ENCODE data around the gene ABCG2.

Gene ABCG2

DNA sequence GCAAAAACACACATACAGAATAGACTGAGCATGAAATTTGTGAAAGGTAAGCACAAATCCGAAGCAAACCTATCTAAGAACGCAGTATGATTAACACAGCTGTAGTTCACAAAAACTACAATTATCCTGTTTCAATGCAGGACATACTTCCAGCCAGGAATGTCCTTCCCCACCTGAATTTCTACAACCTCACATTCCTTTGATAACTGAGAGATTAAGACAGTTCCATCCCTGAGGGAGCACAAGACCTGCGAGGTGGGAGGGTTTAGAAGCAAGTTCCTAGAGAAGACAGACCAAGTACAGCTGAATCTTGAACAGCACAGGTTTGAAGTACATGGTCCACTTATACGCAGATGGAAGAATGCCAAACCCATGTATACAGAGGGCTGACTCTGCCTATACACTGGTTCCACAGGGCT lies 10.6 kb downstream of the ABCG2 start:
- FAIRE-seq (no peak), DNase-seq (ENCODE audit: insufficient read length, low spot score) (no peak)
- no peak for TF ChIP-seq POU2F2 (IDR thresholded peaks at IDR 0.05; ENCODE audit: low read depth, low read length)
- no peak for TF ChIP-seq PAX5 (IDR thresholded peaks at IDR 0.05; ENCODE audit: insufficient read depth, low read length, severe bottlenecking)
- TF ChIP-seq POLR2A (IDR thresholded peaks at IDR 0.05; ENCODE audit: low read depth, low read length) = no peak
- TF ChIP-seq TAF1 (IDR thresholded peaks at IDR 0.05; ENCODE audit: low read depth, low read length) = no peak
- no peak for TF ChIP-seq POLR2AphosphoS5 (IDR thresholded peaks at IDR 0.05; ENCODE audit: low read depth, low read length)

GRCh38 chr4:88146891-88147290 lies 11.5 kb downstream of the ABCG2 start:
- TF ChIP-seq POU2F2 (IDR thresholded peaks at IDR 0.05; ENCODE audit: low read depth, low read length) = no peak
- TF ChIP-seq TAF1 (IDR thresholded peaks at IDR 0.05; ENCODE audit: low read depth, low read length) = no peak
- no peak for TF ChIP-seq POLR2AphosphoS5 (IDR thresholded peaks at IDR 0.05; ENCODE audit: low read depth, low read length)
- TF ChIP-seq SPI1 (IDR thresholded peaks at IDR 0.05; ENCODE audit: low read depth, low read length) = no peak
- no peak for TF ChIP-seq PAX5 (IDR thresholded peaks at IDR 0.05; ENCODE audit: insufficient read depth, low read length, severe bottlenecking)
- no peak for TF ChIP-seq POLR2A (IDR thresholded peaks at IDR 0.05; ENCODE audit: low read depth, low read length)
- FAIRE-seq (no peak), DNase-seq (ENCODE audit: insufficient read length, low spot score) (no peak)

- FAIRE-seq (no peak), DNase-seq (ENCODE audit: insufficient read length, low spot score) (no peak)
- no peak for TF ChIP-seq SPI1 (IDR thresholded peaks at IDR 0.05; ENCODE audit: low read depth, low read length)
- TF ChIP-seq POLR2AphosphoS5 (IDR thresholded peaks at IDR 0.05; ENCODE audit: low read depth, low read length) = no peak
- no peak for TF ChIP-seq POU2F2 (IDR thresholded peaks at IDR 0.05; ENCODE audit: low read depth, low read length)
- TF ChIP-seq TAF1 (IDR thresholded peaks at IDR 0.05; ENCODE audit: low read depth, low read length) = no peak
- TF ChIP-seq PAX5 (IDR thresholded peaks at IDR 0.05; ENCODE audit: insufficient read depth, low read length, severe bottlenecking) = no peak
- TF ChIP-seq POLR2A (IDR thresholded peaks at IDR 0.05; ENCODE audit: low read depth, low read length) = no peak
Observed at GRCh38 chr4:88144866-88145300, 13.6 kb downstream of the ABCG2 start.

DNA sequence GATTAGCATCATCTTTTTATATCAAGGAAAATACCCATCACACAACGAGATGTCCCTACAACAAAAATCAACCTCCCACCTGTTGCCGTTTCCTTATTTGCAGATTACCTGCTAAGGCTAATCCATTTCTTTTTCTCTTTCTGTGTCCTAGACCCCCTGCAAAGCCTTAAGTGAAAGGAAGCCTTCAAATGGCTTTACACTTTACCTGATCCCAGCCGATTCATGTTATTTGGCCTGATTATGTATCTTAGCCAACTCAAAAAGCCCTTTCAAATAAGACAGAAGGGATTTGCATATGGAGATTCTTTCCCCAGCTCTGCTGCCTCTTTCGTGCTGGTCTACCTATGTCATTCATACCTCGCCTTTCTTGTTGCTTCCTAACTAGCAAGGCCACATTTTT lies 14.4 kb downstream of the ABCG2 start:
- TF ChIP-seq TAF1 (IDR thresholded peaks at IDR 0.05; ENCODE audit: low read depth, low read length) = no peak
- no peak for FAIRE-seq
- DNase-seq (ENCODE audit: insufficient read length, low spot score) = no peak

GRCh38 chr4:88143504-88143903 lies 14.9 kb downstream of the ABCG2 start:
- DNase-seq (ENCODE audit: insufficient read length, low spot score) = no peak
- no peak for TF ChIP-seq PAX5 (IDR thresholded peaks at IDR 0.05; ENCODE audit: insufficient read depth, low read length, severe bottlenecking)
- no peak for TF ChIP-seq POLR2AphosphoS5 (IDR thresholded peaks at IDR 0.05; ENCODE audit: low read depth, low read length)
- TF ChIP-seq TAF1 (IDR thresholded peaks at IDR 0.05; ENCODE audit: low read depth, low read length) = no peak
- FAIRE-seq = no peak

DNA sequence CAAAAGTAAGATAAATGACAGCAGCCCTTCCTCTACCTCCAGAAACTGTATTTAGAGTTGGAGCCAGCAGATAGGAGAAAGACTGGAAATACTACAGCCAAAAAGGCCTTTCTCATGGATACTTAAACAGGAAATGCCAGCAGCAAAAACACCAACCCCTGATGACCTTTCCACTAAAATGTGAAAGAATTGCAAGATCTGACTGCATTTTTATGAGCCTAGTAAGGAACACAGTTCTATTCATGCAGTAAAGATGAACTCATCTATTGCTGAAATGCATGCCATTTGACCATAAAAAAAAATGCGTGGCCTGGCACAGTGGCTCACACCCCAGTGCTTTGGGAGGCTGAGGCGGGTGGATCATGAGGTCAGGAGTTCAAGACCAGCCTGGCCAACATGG lies 19.9 kb downstream of the ABCG2 start:
- TF ChIP-seq PAX5 (IDR thresholded peaks at IDR 0.05; ENCODE audit: insufficient read depth, low read length, severe bottlenecking) (no peak), POLR2AphosphoS5 (IDR thresholded peaks at IDR 0.05; ENCODE audit: low read depth, low read length) (no peak)
- no peak for FAIRE-seq
- no peak for DNase-seq (ENCODE audit: insufficient read length, low spot score)

DNA sequence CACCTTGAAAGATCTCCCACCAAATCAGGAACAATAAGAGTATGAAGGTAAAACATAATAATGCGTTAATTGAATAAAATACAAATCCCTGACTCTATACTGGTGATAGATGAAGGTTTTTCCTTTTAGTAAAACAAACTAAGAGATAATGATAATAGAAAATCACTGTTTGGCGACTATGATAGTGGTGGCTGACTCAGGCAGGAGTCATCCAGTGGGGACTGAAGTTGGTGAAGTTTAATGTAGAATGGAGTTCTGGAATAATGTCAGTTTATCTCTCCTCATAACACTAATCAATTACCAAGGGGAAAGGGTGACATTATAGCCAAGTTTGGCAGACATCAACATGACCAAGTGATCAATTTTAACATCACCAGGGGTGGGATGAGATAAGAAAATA lies 21.3 kb downstream of the ABCG2 start:
- TF ChIP-seq SPI1 (IDR thresholded peaks at IDR 0.05; ENCODE audit: low read depth, low read length) (no peak), POU2F2 (IDR thresholded peaks at IDR 0.05; ENCODE audit: low read depth, low read length) (no peak), POLR2A (IDR thresholded peaks at IDR 0.05; ENCODE audit: low read depth, low read length) (no peak), TAF1 (IDR thresholded peaks at IDR 0.05; ENCODE audit: low read depth, low read length) (no peak), PAX5 (IDR thresholded peaks at IDR 0.05; ENCODE audit: insufficient read depth, low read length, severe bottlenecking) (no peak), POLR2AphosphoS5 (IDR thresholded peaks at IDR 0.05; ENCODE audit: low read depth, low read length) (no peak)

DNA sequence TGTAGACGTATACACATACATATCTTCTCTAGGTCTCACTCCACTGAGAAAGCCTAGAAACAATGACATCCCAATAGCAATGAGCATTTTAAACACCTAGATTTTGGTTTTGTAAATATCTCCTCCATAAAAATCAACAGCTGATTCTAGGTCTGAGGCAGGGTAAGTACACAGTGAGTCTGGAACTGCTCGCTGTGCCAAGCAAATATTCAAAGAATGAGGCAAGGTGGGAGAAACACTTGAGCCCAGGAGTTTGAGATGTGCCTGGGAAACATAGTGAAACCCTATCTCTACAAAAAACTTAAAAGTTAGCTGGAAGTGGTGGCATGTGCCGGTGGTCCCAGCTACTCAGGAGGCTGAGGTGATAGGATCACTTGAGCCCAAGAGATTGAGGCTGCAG lies 22.2 kb downstream of the ABCG2 start:
- FAIRE-seq (no peak), DNase-seq (ENCODE audit: insufficient read length, low spot score) (no peak)
- TF ChIP-seq TAF1 (IDR thresholded peaks at IDR 0.05; ENCODE audit: low read depth, low read length) (no peak), SPI1 (IDR thresholded peaks at IDR 0.05; ENCODE audit: low read depth, low read length) (no peak), POLR2AphosphoS5 (IDR thresholded peaks at IDR 0.05; ENCODE audit: low read depth, low read length) (no peak), POLR2A (IDR thresholded peaks at IDR 0.05; ENCODE audit: low read depth, low read length) (no peak), PAX5 (IDR thresholded peaks at IDR 0.05; ENCODE audit: insufficient read depth, low read length, severe bottlenecking) (no peak), POU2F2 (IDR thresholded peaks at IDR 0.05; ENCODE audit: low read depth, low read length) (no peak)

More for the DNA sequence above, 21.3 kb downstream of the ABCG2 start:
- DNase-seq (ENCODE audit: insufficient read length, low spot score) = no peak
- FAIRE-seq = no peak

DNA sequence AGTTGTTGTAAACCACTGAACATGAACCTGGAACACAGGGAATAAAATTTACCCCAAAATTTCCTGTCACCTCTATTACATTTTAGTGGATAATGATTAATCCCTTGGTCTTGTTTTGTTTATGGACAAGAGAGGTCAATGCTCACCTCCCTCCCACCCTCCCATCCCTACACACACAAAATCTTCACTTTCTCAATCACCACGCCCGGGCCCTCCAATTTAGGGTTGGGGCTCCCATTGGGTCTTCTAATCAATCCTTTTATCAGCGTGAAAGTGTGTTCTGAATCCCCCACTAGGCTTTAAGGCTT lies 23.1 kb downstream of the ABCG2 start:
- no peak for FAIRE-seq
- no peak for TF ChIP-seq POU2F2 (IDR thresholded peaks at IDR 0.05; ENCODE audit: low read depth, low read length)
- TF ChIP-seq PAX5 (IDR thresholded peaks at IDR 0.05; ENCODE audit: insufficient read depth, low read length, severe bottlenecking) = no peak
- TF ChIP-seq TAF1 (IDR thresholded peaks at IDR 0.05; ENCODE audit: low read depth, low read length) = no peak
- TF ChIP-seq POLR2A (IDR thresholded peaks at IDR 0.05; ENCODE audit: low read depth, low read length) = no peak
- TF ChIP-seq SPI1 (IDR thresholded peaks at IDR 0.05; ENCODE audit: low read depth, low read length) = no peak
- no peak for TF ChIP-seq POLR2AphosphoS5 (IDR thresholded peaks at IDR 0.05; ENCODE audit: low read depth, low read length)
- DNase-seq (ENCODE audit: insufficient read length, low spot score) = no peak

DNA sequence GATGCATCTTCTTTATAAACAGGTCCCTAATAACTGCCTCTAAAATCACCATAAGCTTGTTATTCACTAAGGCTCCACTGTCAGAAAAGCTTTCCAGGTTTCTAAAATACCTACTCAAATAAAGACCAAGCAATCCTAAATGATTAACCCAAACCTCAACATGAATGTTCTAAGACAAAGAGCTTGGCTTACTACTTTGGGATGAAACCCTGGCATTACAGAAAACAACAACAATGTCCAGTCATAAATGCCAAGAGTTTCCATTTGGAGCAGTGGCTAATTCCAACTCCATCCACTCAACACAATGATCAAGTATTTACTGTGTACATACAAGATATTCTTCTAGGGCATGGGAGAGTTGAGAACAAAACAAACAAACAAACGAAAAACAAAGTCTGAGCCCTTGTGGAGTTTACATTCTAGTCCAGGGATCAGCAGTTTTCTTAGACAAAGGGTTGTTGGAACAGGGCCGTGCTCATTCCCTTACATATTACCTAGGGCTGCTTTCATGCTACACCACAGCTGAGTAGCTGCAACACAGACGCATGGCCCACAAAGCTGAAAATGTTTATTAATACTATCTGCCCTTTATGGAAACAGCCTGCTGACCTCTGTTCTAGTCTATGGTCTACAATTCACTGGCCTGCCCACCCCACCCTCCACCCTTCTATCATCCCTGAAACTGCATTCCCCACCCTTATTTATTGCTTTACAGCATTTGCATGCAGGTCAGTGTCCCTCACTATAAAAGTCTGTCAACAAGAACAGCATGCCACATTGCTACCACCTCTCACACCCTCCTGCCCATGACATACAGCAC lies 23.7 kb downstream of the ABCG2 start:
- TF ChIP-seq POLR2A (IDR thresholded peaks at IDR 0.05; ENCODE audit: low read depth, low read length) (no peak), SPI1 (IDR thresholded peaks at IDR 0.05; ENCODE audit: low read depth, low read length) (no peak), TAF1 (IDR thresholded peaks at IDR 0.05; ENCODE audit: low read depth, low read length) (no peak), PAX5 (IDR thresholded peaks at IDR 0.05; ENCODE audit: insufficient read depth, low read length, severe bottlenecking) (no peak), POLR2AphosphoS5 (IDR thresholded peaks at IDR 0.05; ENCODE audit: low read depth, low read length) (no peak), POU2F2 (IDR thresholded peaks at IDR 0.05; ENCODE audit: low read depth, low read length) (no peak)
- FAIRE-seq (no peak), DNase-seq (ENCODE audit: insufficient read length, low spot score) (no peak)
